Right kidney (tissue), 1 donor: ENCODE data around the gene TRERF1.

Experiments used
- DNase-seq: peaks from one replicate; pipeline ENCODE4 v3.0.0-alpha.2; 2016

The TRERF1 gene

DNA sequence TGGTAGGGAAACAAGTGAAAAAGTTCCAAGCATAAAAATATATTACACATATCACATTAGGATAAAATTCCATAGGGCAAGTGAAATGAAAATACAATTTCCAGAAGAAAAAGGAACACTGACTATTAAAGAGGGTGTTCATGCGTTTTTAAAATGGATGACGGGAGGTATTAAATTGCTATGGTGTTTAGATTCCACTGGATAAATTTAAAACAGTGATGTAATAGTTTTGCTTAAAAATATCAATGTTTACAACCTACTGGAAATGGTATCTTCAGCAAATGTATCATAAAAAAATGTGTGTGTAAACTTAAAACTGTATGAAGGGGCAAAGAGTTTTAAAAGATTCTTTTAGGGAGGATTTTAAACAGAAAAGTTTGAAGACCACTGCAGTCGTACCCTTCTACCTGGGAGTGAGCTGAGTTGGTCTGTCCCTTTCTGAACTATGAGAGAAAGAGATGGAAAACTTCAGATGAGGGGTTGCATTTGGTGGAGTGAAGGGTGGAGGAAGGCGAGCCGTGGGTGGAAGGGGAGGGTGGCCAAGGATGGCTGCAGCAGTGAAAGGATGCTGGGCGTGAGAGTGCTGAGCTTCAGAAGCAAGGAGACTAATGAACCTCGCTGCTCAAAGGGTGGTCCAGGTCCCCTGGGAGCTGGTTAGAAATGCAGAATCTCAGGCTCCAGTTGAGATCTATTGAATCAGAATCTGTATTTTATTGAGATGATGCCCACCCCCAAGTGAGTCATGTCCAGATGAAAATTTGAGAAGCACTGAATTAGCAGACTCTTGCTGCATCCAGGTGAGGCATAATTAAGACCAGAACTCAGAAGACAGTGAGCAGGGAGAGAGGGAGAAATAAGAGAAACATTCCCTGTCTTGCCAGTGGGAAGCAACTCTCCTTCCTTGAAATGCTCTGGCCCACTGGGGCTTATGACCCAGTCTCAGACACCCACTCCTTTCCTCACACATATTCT lies 179.6 kb downstream of the TRERF1 start:
- no peak for DNase-seq

DNA sequence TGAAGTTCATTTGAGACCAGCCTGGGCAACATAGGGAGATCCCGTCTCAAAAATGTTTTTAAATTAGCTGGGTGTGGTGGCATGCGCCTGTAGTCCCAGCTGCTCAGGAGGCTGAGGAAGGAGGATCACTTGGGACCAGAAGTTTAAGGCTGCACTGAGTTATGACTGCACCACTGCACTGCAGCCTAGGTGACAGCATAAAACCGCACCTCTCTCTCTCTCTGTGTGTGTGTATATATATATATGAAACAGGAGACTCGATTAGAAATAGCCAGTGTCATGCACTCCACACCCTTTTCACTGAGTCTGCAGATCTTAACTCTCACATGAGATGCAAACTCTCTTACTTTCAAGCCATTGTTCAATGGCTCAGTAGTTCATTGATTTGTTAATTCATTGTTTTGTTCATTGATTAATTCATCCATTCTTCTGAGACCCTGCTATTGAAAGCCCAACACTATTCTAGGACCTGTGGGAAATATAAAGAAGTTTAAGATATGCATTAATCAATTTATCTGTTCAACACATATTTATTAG lies 181.7 kb downstream of the TRERF1 start:
- no peak for DNase-seq

DNA sequence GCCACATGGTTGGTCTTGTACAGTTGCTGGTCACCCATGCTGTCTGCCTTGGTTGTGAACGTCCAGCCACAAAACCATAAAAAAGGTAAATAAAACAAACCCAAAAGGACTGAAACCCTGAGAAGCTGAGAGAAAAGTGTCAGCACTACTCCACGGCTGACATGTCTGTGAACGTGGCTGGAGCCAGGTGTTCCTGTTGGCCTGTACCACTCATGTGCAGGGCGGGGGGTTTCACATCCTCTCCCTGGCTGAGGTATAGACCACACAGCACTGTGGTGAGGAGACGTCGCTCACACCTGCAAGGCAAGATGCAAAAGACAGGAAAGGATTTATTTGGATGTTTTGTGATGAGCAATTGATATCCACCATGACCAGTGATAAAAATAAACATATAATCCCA lies 182.2 kb downstream of the TRERF1 start:
- DNase-seq = no peak

DNA sequence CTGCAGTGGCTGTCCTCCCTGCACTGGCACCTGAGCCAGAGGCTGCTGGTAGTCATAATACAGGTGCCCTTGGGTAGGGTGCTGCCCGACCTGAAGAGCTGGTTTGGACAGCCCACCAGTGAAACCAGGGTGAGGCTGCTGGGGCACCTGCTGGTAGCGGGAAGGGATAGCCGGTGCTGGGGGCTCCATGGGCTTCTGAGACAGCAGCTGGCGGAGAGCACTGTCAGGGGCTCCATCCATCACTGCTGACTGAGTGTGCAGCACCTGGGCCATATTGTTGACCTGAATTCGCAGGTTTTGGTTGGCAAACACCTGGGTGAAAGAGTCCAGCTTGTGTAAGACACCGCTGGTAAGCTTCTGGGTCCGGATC lies 182.9 kb downstream of the TRERF1 start:
- DNase-seq = no peak

GRCh38 chr6:42268016-42268834 lies 183.5 kb downstream of the TRERF1 start:
- no peak for DNase-seq

DNA sequence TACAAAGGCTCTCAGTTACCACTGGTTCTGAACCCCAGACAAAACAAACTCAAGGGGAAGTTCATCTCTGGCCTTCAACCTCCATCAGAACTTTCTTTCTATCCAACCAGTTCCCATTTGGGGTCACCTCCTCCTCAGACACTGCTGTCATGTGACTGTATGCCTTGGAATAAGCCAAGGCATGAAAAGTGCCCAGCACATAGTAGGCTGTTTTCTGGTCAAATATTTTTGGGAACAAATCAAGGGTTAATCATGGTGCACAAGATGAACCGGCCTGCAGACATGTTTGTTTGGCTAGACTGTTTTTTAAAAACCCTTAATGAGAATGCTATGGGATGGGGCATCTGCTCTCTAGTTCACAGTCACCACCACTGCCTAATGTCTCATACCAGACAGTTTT lies 185.2 kb downstream of the TRERF1 start:
- DNase-seq = no peak

DNA sequence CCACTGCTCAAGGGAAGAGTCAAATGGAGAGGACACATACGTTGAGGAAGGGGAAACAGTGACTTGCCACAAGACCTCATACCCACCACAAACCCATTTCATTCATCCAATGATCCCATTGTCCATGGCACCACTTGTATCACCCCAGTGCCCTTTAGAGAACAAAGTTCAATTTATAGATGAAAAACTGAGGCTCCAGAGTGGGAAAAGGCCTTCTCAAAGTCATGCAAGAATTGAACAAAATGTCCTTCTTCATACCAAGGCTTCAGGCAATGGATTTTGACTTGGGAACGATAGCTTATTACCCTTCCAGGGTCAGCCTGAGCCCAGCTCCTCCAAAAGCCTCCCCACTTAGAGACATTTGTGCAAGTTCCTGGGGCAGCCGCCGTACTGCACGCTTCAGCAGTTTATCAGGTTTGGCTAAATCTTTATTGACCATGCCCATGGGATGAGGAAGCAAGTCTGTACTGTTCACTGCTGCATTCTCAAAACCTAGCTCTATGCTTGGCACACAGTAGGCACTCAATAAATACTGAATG lies 186.8 kb downstream of the TRERF1 start:
- DNase-seq = no peak

DNA sequence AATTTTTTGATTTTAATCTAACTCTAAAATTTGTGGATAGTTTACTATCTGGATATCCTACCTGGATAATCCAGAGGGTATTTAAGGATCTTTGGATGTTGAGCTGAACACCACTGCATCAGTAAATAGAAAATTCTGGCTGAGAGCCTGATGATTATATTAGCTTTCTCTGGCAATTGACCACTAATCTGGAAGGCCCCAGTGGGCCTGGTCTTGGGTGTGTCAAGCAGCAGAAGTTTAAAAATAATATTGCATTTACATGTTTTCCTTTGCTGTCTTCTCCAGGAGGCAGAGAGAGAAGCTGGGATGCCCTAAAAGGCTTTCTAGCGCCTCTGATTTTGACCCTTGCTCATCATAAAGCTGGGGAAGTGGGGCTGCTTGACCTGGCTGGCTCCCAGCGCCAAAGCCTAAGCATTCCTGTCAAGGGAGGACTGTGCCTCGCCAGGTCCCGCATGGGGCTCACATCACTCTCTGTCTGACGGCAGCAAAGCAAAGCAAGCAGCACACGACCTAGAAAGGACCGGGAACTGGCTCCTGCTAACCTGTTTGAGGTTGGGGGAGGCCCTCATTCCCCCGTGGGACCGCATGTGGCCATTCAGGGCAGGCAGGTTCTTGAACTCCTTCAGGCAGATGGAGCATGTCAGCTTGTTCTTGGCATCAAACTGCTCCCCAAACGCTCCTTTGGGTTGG lies 187.4 kb downstream of the TRERF1 start:
- DNase-seq = no peak

GRCh38 chr6:42263165-42263728 lies 188.5 kb downstream of the TRERF1 start:
- peak; percentile 31 for DNase-seq

GRCh38 chr6:42260972-42261371 lies 190.8 kb downstream of the TRERF1 start:
- no peak for DNase-seq

DNA sequence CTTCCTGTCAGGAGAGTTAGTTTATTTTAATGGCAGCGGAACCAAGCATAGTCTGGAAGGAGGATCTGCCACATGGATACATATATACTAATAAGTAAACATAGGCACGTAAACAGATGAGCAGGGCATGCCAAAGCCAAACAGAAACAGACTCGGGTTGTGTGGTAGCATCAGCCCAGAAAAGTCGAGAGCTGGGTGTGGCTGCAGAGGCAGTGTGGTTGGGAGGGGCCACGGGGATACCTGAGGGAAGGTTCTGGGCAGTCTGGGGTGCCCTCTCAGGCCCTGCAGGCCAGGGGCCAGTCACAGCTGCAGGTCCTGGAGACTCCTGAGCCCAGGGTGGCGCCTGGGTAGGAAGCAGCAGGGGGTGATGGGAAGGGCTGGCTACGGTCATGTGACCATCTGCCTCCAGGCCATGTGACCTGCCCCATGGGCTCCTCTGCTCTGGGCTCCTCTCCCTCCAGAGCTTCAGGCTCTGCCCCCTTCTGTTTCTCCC lies 191.3 kb downstream of the TRERF1 start:
- no peak for DNase-seq

- peak; percentile 41 for DNase-seq
These were observed 191.8 kb downstream of the TRERF1 start for GRCh38 chr6:42259841-42260395.

GRCh38 chr6:42259286-42259685 lies 192.4 kb downstream of the TRERF1 start:
- no peak for DNase-seq

GRCh38 chr6:42257614-42258013 lies 194.1 kb downstream of the TRERF1 start:
- no peak for DNase-seq

DNA sequence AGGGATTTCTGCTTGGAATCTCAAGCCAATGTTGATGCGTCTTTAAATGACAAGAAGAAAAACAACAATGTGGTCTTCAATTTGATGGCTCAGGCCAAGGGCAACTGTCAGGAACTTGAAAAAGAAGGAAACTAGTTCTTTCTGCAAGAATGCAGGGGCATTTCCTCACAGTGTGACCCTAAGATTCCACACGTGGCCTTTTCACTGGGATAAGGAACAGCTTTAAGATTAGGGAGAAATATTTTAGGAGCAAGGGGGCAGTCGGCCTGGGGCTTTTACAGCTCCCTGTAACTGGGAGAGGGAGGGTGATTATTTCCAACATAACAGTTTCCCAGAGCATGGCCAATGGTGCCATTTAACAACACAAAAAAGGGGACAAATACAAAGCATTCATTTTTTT lies 194.7 kb downstream of the TRERF1 start:
- DNase-seq = no peak

- DNase-seq = no peak
These were observed 196.7 kb downstream of the TRERF1 start for GRCh38 chr6:42255050-42255449.

GRCh38 chr6:42254505-42254904 lies 197.2 kb downstream of the TRERF1 start:
- DNase-seq = no peak

DNA sequence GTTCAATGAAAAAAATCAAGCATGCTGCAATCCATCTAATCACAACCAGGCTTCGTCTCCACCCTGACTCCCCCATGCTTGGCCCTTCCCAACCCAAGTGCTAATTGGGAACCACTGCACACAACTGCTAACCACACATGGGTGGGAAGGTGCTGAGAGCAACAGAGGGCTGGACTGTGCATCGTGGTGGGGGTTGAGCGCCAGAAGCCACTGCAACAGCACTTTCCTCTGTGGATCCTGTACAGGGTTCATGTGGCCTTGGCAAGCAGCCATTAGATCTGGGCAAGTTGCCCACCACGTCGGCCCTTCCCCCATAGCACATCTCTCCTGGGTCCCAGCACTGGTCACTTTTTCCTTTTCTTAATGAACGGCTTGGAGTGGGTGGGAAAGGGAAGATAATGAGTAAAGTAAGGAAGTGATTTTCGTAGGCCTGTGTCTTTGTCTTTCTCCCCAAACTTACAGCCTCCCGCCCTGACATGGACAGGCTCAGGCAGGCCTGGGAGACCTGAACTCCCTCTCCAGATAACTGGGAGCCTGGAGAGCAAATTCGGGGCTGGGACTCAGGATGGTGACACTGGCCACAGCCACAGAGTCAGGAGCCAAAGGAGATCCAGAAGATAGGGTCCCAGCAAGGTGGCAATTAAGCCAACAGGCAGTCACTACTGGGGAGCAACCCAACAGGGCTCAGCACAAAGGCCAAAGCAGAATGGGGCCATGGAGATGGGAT lies 199.7 kb downstream of the TRERF1 start:
- DNase-seq = peak; percentile 57

GRCh38 chr6:42251500-42251899 lies 200.2 kb downstream of the TRERF1 start:
- no peak for DNase-seq

DNA sequence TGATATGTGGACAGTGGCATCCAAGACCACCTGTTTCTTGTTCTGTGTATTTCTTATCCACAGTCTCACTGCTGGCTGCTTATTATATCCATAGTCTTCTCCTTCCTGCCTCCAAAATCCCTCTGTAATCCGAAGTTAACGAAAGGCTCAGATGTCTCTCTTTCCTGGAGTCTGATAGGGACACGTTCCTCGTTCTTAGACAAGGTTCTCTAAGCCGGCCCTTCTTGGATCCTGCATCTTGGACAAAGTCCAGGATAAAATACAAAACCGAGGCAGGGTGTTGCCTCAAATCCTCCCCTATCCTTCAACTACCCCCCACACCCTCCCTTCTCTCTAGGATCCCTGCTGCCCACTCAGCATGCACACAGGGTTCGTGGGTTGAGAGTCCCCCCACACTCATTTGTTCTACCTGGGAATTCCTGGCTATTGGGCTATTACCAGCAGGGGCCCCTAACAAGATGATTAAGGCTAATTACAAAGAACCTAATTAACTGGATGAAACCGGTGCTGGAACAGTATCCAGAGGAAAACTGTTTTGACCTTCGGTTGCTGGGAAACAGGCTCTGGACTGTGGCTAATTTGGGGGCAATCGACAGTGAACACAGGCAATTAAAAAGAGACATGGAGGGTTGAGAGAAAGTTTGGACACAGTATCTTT lies 201.3 kb downstream of the TRERF1 start:
- DNase-seq = no peak
